ENCODE results near the gene TEC. TPM values are rescaled to one million over a fixed set of nuclear protein-coding genes. Genes with fewer than 3 reads are reported as not detected.
A peak's percentile ranks its signal among the peaks of the same experiment; 100 is the strongest.

TEC gene
- total and polyA plus RNA-seq, 9 of the 15 experiments (the other 6 are each of a cell fraction or from before 2014, with no cell fraction given) = 5.3 to 14.7 (median 8.8) TPM

GRCh38 chr4:48227662-48228061 lies 42.0 kb downstream of the TEC start:
- POLR2A ChIA-PET = interaction anchor here (0.6 to 1.0 kb wide), 2 partner anchors 14 to 94 kb away, joined by 3 read pairs; partner anchors contain the start of gene TXK

More at GRCh38 chr4:48227662-48228061, 42.0 kb downstream of the TEC start:
- H3K9ac ChIP-seq (ENCODE audit: insufficient read depth in 1 of 2, low read depth in 2 of 2, low read length in 2 of 2) = no peak overlapping the region
- CTCF ChIA-PET (ENCODE audit: low intra/inter-chr PET ratio) = interaction anchor here (0.6 kb wide), 1 partner anchor 33 kb away, joined by 3 read pairs; no protein-coding TSS in a partner anchor
- H3K27ac ChIP-seq (ENCODE audit: extremely low read depth, low read depth, low read length) = no peak overlapping the region; the same call in 2 of the 3 replicates
- peaks cover 10% of the 10 kb centered on the region for H3K36me3 ChIP-seq (ENCODE audit: control insufficient read depth, insufficient read depth, low read length)
- no peak overlapping the region for H2AFZ ChIP-seq (ENCODE audit: low read depth, low read length)
- H3K9me3 ChIP-seq (replicated peaks; ENCODE audit: control insufficient read depth, insufficient read depth, low read depth, low read length) = no peaks in the 10 kb centered on the region
- no peaks in the 10 kb centered on the region for H4K20me1 ChIP-seq (replicated peaks; ENCODE audit: control insufficient read depth, insufficient read depth, low read length)
- intact Hi-C loops (cut with micrococcal nuclease) (no loop called here), in situ Hi-C loops (cut with MboI) (no loop called here)
- no TSS peak for BruUV-seq (replicated peaks)
- TF ChIP-seq ZNF592 (IDR thresholded peaks at IDR 0.05) = no peak
- peak in 1 of 3 experiments; percentile 62 for TF ChIP-seq YY1 (IDR thresholded peaks at IDR 0.05; ENCODE audit: borderline replicate concordance in 1 of 3, control insufficient read depth in 1 of 3, extremely low read depth in 1 of 3, insufficient read depth in 3 of 3, insufficient read length in 1 of 3, insufficient replicate concordance in 2 of 3, low read depth in 1 of 3, low read length in 2 of 3)
- peaks cover 37% of the 10 kb centered on the region for H3K79me2 ChIP-seq (ENCODE audit: control insufficient read depth, insufficient read depth, low read length)
- peaks cover 0 to 13% of the 10 kb centered on the region in 2 experiments; a peak in 2 of 5 replicates for H3K4me1 ChIP-seq (replicated peaks in 1 of 2; ENCODE audit: control insufficient read depth in 2 of 2, insufficient read depth in 2 of 2, low read length in 2 of 2)
- H3K27me3 ChIP-seq (ENCODE audit: control insufficient read depth in 2 of 2, insufficient read depth in 2 of 2, low read length in 2 of 2) = no peaks in the 10 kb centered on the region
- 77% methylated on average over 4 of the region's 4 CpGs for WGBS (ENCODE audit: insufficient coverage, low coverage, missing lambda C conversion rate)
- ATAC-seq = peak; percentile 37; the same call in 2 of the 3 replicates
- H3K4me2 ChIP-seq (ENCODE audit: insufficient read depth, low read length) = no peak overlapping the region
- FAIRE-seq = peak; percentile 62
- DNase-seq (ENCODE audit: extremely low read depth in 1 of 4, low spot score in 3 of 4) = no peak
- H3K4me3 ChIP-seq = no peak overlapping the region
- H3K9me1 ChIP-seq (ENCODE audit: control insufficient read depth, insufficient read depth, low read length) = peaks cover 3% of the 10 kb centered on the region

Measured in K562 (cell line).